DMS114 treated with DMSO at 0.1 percent for 48 hours (cell line): ENCODE data around the gene GRK5.

Experiments
- DNase-seq: peaks from one replicate; lab custom pipeline; 2025; ENCODE audit not compliant: unreplicated experiment; lab: John Stamatoyannopoulos, UW

GRK5 gene

DNA sequence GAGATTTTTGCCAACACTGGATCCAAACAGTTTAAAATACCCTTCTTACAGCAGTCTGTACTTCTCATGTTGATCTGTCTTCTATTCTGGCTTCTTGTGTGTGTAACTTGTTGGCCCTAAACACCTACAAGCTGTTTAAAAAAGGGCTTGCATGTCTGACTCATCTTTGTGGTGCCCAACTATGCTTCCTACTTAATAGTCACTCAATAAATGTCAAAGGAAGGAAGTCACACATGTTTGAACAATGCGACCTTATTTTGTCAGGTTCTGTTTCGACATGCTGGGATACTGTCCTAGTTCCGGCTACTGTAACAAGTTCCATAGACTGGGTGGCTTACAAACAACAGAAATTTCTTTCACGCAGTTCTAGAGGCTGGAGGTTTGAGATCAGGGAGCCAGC lies 9.4 kb upstream of the GRK5 start:
- no peak for DNase-seq

DNA sequence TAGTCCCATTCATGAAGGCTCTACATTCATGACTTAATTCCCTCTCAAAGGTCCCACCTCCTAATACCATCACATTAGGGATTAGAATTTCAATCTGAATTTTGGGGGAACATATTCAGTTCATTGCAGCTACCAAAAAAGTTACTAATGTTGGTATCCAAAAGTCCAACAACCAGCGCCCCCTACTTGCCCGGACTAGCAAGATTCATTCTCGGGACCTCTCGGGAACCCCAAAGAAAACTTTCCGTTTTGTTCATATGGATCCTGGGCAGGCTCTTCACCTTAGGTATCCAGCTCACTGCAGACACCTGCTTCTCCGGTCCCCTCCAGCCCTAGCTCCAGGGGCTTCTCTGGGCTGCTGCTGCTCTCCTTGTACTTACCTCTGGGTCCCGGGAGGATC lies 8.9 kb upstream of the GRK5 start:
- no peak for DNase-seq

DNA sequence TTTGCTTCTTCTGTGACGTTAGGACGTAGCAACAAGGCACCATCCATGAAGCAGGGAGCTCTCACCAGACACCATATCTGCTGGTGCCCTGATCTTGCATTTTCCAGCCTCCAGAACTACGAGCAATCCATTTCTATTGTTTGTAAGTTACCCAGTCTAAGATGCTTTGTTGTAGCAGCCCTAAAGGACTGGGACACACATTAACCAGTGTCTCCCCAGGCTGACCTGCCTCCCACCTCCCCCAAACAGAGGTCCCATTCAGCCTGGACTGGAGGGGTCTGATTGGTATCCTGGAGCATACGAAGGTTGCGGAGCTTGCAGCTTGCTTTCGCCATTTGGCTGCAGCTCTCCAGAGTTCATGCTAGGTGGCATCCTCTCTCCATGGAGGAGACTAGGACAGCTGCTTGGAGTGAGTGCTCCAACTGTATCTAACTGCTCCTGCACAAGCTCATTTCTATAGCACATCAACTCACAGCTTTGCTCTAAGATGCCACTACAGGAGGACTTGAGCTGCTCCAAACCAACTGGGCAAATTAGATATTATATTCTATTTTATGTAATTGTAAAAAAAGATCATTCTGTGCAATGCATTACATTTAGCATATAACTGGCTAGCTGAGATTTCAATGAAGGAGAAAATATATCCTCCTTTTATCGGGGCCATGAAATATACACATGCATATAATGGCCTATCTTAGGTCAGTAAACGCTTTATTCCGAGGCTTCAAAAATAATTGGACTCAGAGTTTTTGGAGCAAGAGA lies 8.0 kb upstream of the GRK5 start:
- DNase-seq, result peak; percentile 81

DNA sequence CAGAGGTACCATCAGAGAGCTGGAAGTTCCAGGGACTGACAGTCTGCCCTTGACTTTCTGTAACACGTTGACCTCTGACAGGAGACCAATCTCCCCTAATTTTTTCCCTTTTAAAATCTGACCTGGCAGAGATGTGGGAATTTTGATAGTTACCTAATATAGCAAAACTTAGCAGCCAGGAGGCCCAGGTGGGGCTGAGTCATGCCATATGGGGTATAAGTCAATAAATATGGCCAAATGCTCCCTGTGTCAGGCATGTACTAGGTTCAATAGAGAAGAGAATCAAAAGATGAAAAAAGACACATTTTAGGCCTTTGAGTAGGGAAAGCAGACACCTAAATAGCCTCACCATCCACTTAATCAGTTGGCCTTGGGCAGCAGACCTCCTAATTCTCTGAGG lies 6.1 kb upstream of the GRK5 start:
- no peak for DNase-seq

DNA sequence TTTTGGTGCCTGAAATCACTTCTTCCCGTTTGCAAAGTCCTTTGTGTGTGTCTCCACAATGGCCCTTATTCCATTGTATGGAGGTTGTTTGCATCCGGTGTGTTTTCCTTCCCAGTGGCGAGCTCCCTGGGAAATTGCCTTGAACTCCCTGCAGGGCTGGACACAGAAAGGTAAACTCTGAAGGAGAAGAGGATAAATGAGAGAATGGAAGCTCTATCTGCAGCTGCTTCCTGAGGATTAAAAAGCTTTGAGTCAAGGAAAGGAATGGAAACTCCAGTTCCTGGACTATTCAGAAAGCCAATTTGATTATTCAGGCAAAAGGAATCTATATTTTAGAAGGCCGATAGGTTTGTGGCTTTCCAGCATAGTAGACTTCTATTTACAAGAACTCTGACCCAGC lies 4.4 kb upstream of the GRK5 start:
- no peak for DNase-seq

DNA sequence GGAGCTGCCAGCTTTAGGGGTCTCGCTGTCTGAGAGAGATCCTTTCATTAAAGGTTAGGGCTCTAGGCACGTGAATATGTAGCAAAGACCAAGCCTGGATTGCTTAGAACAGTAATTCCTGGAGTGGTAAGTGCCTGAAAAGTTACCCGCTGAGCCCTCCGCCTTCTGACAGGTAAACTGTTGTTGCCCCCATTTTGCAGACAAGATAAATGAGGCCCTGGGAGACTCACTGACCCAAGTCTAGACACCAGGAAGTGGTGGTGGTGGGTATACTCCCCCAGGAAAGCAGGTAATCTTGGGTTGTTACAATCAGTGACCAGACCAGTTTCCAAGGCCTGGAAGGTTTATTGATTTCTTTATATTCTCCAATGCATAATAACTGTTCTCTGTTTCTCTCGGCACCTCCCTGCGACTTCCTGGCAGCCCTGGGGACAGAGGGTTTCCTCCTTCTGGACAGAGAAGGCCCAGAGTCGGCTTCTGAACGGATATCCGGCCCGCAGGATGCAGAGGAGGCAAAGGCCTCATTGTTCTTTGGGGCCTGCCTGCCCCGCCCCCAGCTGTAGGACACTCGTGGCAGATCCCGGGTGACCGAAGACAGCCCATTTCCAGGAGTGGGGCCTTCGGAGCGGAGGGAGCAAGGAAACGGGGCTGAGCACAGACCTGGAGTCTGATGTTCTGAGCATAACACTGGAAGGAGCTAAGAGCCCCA lies 1.3 kb upstream of the GRK5 start:
- DNase-seq, result no peak

DNA sequence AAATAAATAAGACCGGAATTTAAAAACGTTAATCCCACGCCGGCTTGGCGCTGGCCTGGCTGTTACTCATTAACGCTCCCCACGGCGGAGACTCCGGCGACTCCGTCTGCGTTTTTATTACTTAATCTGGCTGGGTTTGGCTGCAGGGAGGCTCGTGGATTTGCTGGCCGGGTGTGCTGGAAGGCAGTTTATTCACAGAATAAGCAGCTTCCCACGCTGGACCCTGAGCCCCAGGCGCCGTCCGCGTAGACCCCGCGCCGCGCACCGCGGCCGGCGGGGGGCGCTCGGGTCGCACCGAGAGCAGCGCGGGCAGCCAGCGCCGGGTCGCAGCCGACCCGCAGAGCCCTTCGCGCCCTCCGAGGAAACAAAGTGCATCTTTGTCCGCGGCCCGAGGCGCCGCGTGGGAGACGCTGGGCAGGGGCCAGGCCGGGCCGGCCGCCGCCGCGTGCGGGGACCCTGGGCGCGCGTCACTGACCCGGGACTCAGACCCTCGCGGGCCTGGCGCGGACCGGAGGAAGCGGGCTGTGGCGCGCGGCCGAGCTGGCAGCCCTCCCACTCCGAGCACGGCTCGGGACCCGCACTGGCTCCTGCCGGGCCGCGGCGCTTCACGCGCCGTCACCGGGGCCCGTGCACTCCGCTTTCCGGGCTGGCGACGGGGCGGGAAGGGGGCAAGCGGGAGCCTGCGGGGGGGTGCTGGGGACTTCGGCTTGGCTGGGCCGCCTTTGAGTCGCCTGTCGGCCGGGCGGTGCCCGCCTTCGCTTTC lies 587 bp upstream of the GRK5 start:
- DNase-seq, result peak; percentile 32

DNA sequence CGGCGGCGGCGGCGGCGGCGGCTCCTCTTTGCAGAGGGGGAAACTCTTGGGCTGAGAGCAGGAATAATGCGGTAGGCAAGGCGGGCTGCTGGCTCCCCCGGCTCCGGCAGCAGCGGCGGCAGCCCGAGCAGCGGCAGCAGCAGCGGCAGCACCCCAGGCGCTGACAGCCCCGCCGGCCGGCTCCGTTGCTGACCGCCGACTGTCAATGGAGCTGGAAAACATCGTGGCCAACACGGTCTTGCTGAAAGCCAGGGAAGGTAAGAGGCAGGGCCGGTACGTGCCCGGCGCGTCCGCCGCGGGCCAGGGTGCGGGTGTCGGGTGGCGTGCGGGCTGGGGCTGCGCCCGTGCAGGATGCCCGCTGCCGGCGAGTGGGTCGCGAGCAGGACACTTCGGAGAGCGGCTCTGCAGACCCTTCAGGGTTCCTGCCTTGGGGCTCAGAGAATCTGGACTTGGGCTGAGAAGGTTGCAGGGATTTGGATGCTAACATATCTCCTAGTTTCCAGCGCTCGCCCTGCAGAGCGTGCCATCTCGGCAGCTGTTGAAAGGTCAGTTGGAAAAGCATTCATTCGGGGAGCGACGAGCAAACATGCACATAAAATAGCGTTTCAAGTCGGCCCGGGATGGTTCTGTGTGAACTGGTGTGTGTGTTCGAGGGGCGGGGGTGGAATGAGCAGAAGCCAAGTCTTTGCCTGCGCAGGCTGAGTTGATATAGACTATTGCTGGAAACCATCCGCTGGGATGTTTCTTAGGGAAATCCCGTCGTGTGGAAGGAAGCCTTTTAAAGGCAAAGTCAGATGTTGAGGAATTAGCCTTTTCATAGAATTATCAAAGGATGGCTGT lies 562 bp downstream of the GRK5 start:
- peak; percentile 26 for DNase-seq

DNA sequence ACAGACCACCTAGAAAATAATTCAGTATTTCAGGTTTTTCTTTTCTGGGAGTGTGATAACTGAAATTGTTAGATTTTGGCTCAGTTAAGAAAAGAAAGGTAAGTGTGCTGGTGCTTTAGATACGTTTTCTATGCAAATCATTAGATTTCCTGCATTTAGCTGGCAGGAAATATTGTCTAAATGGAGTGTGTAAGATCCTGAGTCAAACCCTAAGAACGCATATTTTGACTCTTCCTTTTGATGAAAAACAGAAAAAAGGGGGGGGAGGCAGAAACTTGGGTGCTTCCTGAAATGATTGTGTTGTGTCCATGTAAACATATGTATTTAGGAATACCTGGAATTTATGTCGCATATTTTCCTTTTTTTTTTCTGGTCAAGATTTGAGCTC lies 1.2 kb downstream of the GRK5 start:
- no peak for DNase-seq

DNA sequence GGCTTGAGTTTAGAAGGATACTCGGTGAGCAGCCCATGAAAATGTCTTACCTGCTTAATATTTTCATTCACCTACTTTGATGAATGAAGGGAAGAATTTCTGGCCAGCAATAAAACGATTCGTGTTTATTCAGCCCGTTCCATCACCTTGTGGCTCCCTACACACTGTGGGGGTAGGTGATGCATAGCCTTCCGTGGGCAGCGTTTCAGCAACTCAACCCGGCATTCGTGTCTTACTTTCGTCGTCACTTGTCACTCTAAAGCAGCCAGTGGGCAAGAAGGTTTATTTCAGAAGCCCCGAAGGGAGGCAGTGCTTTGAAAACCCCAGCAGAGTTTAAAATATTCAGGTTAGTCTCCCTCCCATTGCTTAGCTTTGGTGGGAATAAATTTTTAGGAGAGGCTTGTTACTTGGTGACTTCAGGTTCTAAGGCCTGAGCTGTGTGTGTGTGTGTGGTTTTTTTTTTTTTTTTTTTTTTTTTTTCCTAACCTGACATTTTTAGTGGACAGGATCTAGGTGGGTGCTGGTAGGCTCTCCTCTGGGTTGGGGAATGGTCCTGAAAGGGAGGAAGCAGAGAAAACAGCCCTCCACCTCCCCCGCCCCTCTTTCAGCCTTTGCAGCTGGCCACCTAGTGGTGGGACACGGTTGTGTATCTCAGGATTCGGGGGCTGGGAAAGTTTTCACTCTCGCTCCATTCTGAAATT lies 1.8 kb downstream of the GRK5 start:
- peak; percentile 47 for DNase-seq

DNA sequence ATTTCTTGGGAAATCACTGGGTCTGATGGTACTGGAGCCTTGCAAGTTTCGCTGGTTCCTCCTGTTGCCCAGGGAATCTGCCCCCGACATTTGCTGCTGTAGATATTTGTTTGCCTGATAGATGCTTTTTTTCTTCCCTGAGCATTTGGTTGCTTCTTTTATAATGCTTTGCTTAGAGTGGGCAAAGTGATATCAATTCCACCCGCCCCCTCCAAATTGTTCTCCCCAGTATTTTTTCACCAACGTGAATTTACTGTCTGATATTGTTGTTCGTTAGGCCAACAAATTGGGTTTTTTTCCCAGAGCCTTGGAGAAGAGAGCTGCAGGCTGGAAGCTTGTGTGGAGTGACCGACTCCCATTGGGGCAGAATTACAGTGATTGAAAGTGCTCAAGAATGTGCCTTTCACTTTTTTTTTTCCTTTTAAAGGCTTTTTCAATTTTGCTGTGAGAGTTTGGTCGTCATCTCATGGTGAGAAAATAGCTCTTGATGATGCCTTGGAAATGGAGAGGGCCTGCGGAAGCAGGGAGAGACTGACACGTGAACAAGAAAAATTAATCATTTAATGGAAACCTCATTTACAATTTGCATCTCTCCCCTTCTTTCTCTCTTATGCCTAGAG lies 2.5 kb downstream of the GRK5 start:
- DNase-seq, result no peak

DNA sequence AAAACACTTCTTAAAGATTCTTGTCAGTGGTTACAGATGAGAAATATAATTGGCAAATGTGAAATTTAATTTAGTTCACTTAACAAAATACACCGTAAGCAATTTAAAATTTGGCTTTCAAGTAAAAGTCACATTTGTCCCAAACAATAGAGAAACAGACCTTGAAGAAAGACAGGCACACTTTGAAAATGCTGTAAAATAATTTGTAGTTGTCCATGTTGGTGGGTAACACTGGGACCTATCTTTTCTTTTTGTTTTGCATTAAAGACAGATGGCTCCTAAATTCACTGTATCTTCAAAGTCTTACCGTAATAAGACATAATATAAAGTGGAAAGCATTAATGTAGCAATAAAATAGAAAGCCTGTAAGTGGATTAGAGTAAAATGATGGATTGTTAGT lies 3.3 kb downstream of the GRK5 start:
- DNase-seq, result no peak

DNA sequence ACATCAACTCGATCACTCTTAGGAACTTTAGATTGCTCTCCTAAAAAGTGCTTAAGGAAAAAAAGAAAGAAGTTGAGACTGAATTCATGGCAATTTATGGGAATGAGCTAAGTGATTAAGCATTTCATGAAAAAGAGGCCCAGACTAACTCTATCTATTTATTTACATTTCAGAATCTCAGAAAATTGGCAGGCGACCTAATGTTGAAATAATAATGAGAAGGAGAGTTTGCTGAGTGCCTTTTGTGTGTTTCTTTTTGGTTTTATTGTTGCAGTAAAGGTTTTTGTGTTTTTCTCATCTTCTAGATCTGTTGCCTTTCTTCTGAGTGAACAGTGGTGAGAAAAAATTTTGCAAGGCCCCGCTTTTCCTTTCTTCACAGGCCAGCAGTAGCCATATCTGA lies 3.8 kb downstream of the GRK5 start:
- no peak for DNase-seq

DNA sequence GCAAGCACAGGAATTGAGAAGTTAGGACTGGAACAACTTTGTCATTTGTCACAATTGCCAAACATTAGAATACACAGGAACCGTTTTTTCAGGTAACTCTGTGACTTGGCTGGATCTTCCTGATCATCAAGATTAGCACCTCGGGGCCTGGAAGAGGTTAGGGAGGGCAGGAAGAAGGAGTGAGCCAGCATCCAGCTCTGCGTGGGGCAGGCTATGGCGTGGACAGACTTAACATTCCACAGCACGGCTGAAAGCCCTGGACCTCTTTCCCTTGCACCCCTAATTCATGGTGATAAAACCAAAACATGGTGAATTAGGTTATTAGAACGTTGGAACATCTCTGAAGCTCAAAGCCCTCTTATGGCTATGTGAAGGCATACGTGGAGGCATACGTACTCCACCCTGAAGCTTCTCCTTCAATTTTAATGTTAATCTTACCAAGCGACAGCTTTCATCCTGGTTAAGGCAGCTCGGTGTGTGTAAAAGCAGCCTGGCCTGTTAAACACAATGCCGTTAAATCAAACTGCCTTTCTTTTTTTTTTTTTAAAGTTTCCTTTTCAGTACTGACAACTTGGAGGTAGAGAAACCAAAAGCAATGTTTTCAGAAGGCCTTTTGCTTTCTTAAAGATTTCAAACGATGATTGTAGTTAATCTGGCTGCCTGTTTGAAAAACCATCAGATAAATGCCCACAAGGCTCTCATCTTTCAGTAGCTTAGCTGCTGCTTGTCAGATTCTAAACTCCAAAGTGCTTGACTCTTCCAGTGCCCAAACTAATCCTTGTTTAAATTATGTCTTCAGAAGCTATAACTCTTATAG lies 4.5 kb downstream of the GRK5 start:
- no peak for DNase-seq

DNA sequence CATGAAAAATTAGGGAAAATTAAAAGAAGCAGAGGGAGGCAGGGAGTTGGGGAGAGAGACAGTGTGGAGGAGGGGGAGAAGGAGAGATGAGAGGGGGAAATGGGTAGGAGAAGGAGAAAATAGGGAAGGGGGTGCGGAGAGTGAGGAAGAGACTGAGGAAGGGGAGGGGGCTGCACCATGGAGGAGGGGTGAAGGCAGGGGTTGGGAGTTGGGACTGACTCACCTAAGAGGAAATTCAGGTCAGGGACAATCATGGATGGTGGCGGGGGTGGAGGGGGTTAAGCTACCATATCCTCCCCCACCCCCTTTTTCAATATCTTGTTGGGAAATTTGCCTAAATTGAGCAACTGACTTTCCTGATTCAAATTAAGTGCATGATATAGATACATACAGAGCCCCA lies 8.0 kb downstream of the GRK5 start:
- DNase-seq, result no peak

DNA sequence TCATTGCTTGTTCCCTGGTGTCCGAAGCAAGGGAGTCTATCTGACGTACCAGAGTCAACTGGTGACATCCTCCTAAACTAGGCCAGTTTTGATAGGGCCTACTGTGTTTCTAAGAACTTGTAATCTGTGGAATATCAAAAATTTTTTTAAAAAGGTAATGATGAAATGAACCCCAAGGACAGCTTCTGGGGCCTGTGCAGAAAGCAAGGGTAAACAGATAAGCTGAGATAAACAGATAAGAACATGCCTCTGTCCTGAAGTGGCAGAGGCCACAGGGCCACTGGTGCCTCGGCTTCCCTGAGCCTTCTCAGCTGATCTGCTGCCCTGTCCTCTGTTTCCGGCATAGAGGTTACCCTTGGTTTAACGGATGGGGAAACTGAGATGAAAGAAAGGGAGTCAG lies 8.8 kb downstream of the GRK5 start:
- no peak for DNase-seq

DNA sequence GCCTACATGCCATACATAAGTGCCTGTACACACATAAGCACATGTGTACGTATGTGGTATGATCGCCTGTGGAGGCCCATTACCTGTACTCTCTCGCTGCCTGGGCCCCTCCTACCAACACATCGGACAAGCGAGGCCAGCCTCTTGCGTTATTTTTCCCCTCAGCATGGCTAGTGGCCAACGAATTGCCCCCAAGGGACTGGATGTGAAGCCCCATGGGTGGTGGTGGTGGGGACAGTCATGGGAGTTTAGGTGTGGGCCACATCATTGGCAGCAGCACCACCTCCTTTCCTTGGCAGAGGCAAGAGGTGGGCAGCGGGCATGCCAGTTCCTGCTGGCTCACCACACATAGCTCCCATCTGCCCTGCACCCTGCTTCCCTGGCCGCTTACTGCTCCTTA lies 10.0 kb downstream of the GRK5 start:
- DNase-seq, result no peak

DNA sequence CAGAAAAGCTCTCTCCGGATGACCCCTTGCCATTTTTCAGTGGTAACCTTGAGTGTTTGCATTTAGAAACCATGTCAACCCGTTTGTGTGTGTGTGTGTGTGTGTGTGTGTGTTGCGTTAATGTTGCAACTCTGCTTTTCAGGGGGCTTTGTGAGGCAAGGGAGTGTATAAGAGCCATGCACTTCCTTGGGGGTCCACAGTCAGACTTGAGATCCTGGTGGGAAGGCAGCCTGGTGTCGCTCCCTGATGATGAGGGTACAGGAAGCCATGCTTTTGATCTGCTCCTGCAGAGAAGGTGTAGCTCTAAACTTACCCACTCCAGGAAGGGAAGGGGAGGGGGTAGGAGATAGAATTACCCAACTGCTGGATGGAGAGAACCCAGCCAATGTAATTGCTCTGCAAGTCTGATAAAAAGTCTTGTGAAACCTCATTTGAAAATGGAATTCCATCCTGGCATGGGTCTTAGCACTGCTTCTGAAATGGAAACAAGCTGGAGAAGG lies 10.7 kb downstream of the GRK5 start:
- no peak for DNase-seq

DNA sequence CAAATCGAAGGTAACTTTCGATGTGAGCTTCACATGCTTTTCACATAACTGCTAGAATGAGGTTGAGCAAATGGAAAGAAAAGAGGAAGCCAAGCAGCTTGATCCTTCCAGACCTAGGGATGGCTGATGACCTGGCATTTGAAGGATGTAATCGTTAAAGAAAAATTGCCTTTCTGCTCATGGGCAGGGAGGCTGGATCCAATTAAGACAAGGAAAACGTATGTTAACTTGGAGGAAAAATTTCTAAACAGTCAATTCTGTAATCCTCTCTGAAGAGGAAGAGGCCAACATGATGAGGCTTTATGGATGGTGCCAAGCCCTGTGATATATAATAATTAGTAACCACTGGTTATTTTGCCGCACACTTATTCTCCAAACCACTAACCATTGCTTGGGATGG lies 12.5 kb downstream of the GRK5 start:
- no peak for DNase-seq
